ENCODE data around the gene PRCC. TPM values are rescaled to one million over a fixed set of nuclear protein-coding genes. Genes with fewer than 3 reads are reported as not detected.
A peak's percentile ranks its signal among the peaks of the same experiment; 100 is the strongest.

PRCC gene
- total RNA-seq, 1 donor from 2014 or later: 19.3 TPM

DNA sequence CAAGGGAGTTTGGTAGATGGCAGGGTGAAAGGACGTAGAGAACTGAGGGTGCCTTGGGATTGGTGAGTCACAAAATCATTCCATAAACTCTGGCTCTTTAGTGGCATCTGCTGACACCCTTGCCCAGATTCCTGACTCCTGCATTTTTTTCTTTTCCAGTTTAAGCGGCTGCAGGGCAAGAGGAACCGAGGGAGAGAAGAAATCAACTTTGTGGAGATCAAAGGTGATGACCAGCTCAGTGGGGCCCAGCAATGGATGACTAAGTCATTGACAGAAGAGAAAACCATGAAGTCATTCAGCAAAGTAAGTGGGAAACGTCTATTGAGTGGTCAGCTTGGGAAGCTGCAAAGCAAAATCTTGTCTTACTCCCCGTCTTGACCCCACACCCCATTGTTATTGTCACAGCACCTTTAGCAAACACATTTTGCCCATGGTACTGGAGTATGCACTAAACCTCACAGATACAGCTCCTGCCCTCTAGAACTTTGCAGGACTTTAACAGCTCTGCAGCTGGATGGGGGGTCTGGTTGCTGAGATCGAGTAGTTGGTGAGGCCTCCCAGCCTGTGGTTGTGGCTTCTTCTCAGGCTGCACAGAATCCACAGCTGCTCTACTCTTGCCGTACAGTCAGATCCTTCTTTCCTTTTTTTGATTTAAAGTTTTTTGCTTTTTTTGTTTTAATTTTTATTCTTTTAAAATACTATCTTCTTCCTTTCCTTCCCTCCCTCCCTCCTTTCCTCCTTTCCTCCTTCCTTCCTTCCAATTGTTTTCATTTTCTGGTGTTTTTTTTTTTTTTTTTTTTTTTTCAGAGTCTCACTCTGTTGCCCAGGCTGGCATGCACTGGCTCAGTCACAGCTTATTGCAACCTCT lies 27.4 kb downstream of the PRCC start:
- no peak for DNase-seq (ENCODE audit: low spot score)
- ATAC-seq: no peak

DNA sequence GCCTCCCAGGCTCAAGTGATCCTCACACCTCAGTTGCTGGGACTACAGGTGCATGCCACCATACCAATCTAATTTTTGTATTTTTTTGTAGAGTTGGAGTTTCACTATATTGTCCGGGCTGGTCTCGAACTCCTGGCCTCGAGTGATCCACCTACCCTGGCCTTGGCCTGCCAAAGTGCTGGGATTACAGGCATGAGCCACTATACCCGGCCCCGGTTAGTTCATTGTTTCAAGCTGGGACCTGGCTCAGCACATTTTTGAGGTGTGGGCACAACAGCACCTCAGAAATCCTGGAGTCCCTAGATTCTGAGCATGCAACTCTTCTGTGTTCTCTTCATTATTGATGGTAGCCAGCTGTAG lies 28.0 kb downstream of the PRCC start:
- no peak for DNase-seq (ENCODE audit: low spot score)
- no peak for ATAC-seq

- peak; percentile 33 for ATAC-seq
- no peak for DNase-seq (ENCODE audit: low spot score)
Observed at GRCh38 chr1:156795787-156796186, 28.5 kb downstream of the PRCC start.

DNA sequence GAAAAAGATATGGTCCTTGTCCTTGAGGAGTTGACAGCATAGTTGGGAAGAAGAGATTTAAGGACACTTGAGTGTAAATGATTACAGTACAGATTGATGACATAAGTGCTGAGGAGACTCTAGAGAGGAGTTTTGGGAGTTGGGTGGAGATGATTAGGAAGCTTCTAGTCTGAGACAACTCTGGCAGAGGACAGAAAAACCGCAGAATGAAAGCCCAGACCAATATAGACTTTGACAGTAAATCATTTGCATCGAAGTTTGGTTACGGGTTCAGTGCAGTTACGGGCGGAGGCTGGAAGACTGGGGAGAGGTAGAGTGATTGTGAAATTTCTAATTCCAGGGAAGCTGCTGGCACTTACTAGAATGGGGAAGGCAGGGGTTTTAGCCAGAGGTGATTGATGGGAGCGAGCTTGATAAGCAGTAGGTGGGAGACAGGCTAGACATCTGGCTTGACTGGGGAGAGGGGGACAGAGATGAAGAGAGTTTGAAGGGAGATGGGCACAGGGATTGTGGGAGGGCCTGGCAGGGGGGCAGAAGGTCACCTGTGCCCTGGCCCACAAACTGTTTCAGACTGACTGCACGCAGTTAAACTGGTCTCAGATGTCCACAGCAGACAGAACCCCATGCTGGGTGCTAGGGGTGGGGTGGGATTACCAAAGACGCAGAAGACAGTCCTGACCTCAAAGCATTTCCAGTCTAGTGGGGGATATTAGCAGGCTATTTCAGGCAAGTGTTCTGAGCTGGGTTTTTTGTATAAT lies 29.2 kb downstream of the PRCC start:
- DNase-seq (ENCODE audit: low spot score) (no peak), ATAC-seq (peak; percentile 20)

DNA sequence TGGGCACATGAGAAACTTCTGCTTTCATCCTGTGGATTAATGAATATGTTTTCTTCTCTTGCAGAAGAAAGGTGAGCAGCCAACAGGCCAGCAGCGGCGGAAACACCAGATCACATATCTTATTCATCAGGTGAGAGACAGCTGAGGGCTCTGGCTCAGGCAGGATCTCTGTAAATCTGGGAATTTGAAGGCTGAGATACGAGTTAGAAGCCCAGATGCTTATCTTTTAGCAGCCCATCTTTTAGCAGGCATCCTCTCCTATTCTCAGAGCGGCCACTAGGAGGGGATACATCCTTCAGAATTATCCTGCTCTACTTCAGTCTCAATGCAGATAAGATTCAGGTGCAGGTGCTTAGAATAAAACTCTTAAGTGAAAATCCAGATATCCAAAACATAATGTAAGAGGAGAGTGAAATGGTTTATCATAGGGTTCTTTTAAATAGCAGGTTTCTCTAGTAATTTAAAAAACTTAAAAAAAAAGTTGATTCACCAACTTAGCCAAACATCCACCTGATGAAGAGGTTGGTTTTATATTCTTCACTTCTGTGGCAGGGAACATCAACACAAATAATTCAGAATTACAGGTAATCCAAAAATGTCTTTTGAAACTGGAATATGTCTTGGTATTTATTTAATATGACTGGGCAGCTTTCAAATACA lies 30.0 kb downstream of the PRCC start:
- ATAC-seq: peak; percentile 86
- DNase-seq (ENCODE audit: low spot score): no peak

- DNase-seq (ENCODE audit: low spot score) (no peak), ATAC-seq (no peak)
Observed at GRCh38 chr1:156801409-156802121, 34.2 kb downstream of the PRCC start.

- DNase-seq (ENCODE audit: low spot score) (no peak), ATAC-seq (no peak)
Observed at GRCh38 chr1:156802421-156802935, 35.1 kb downstream of the PRCC start.

DNA sequence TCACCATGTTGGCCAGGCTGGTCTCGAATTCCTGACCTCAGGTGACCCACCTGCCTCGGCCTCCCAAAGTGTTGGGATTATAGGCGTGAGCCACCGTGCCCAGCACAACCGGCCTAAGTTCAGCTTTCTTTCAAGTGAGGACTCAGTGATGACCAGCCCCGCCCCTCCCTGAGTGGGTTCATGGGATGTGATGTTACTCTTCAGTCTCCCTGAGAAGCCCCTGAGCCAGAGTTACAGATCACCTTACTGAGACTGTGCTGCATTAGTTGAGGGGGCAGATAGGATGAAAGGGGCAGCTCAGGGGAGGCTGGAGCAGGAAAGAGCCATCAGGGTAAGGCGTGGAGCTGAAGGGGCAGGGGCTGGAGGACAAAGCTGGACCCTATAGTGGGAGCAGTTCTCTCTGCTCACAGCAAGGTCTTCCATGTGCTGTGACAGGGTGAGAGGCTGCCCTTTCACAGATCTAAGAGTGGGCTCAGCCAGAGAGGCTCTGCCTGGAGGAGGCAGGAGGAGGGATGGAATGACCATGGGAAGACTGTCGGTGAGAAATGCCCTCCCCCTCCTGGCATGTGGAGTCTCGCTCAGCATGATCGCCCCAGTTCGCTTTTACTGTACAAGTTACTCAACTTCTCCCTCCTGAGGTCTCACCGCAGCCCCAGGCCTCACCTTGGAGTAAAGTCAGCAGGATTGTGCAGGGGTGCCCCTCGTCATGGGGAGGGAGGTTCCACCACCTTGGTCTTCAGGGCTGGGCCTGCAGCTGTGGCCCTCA lies 35.9 kb downstream of the PRCC start:
- DNase-seq (ENCODE audit: low spot score) (no peak), ATAC-seq (no peak)

DNA sequence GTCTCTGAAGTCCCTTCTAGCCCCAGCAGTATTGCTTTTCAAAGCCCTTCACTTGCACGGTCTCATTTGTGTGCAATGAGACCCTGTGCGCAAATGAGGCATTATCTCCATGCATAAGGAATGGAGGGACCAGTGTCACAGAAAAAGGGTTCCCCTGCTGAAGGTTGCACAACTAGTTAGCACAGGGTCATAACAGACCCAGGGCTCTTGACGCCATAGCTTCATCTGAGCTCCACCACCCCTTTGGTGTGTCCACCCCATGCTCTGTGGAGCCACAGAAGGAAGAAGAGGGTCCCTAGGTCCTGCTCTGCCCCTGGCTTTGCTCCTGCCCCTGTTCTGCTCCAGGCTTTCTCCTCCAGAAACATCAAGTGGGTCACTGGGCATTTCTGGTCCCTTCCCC lies 36.7 kb downstream of the PRCC start:
- no peak for DNase-seq (ENCODE audit: low spot score)
- ATAC-seq: no peak

DNA sequence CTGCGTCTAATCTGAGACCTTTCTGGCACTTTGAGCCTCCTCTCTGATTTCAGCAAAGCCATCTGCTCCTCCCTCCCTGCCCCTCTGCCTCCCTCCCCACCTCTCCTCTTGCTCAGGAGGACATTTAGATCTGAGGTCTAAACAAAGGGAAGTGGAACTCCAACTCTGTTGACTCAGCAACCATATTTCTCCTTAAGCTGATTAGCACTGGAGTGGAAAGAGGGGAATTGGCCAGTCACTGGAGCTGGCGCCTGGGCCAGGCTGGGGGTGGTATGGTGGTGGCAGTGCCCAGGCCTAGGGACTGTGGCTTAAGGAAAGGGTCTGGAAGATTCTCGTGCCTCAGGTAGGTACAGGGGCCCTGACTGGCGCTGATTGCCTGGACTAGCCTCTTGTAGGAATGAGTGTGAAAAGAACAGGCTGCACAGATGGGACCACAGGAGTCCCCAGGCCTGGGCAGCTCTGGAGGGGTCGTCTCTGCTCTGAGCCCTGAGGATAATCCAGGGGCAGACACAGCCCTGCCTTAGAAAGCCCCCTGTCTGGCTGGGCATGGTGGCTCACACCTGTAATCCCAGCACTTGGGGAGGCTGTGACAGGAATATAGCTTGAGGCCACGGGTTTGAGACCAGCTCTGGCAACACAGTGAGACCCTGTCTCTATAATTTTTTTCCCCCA lies 37.4 kb downstream of the PRCC start:
- peak; percentile 47 for ATAC-seq

DNA sequence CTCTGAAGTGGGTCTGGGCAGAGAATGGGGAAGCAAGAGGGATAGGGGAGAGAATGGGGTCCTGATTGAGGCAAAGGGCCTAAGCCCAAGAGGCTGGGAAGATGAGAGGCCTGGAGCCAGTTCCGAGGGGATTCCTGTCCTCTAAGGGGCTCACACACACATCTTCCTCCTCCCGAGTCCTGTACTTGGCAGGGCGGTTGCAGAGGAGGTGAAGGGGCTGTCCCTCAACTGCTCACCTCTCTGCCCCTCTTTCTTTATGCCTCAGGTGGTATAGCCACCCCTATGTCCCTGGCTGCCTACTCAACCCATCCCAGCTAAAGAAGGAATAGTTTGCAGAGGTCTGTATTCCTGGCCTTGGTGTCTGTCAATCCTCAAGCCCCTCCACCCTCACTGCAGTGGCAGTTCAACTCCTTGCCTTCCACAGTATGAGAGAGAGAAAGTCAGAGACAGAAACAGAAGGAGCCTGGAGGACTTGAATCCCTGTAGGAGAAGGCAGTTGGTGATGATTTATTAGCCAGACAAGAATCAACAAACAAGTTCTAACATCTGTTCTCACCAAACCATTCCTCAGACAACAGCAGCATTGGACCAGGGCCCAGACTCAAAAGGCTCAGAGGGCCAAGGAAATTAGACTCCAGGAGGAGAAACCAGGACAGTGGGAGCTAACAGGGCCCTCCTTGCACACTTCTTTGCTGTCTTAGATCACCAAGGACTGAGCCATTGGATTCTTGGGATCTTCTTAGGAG lies 38.6 kb downstream of the PRCC start:
- no peak for DNase-seq (ENCODE audit: low spot score)
- ATAC-seq: no peak

More for the DNA sequence above, 37.4 kb downstream of the PRCC start:
- DNase-seq (ENCODE audit: low spot score): no peak

GRCh38 chr1:156806512-156807440 lies 39.4 kb downstream of the PRCC start:
- no peak for ATAC-seq
- no peak for DNase-seq (ENCODE audit: low spot score)

DNA sequence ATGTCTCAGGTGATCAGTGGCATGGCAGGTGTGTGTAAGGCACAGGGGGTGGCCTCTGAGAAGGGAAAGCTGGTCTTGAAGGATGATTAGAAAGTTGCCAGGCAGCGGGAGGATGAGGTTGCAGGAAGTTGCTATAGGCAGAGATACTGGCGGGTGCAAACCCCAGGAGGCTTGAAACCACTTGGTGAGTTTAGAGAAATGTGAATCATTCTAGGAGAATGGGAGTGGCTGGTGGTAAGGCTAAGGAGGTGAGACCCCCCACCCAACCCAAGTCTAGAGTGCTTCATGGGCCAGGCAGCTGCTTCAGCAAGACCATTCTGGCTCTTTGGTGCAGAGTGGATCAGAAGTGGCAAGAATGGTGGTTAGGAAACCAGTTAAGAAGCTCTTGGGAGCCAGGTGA lies 40.3 kb downstream of the PRCC start:
- no peak for DNase-seq (ENCODE audit: low spot score)
- ATAC-seq: no peak

DNA sequence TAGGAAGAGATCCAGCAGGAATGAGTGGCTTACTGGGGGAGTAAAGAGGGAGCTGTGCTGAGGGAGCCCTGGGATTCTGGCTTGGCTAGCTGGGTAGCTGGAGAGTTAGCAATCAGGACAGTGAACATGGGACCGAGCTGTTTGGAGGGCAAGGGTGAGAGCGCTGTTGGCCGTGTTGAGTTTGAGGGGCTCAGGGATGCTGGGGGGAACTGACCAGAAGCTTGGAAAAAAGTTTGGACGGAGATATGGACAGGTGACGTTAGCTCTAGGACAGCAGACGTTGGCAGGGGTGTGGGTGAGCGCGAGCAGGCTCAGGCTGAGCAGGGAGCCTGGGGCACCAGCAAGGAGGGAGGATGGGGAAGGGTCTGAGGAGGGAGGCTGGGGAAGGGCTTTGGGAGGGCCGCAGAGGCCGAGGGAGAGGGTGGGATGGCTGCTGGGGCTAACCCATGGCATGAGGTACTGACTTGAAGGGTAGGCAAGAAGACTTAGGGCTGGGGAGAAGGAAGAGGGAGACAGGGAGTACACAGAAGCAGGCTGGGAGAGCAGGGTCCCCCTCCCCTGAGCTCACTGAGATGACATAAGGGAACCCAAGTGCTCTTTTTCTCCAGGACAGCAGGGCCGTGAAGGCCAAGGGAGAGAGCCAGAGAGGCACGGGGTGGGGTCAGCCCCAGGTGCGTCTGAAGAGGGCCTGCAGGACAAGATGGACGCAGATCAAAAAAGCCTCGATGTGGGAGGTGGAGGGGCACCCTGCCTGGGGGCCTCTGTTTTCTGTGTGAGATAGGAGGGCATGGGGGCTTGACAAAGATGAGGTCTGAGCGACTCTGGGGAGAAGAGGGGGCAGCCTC lies 41.1 kb downstream of the PRCC start:
- no peak for ATAC-seq
- no peak for DNase-seq (ENCODE audit: low spot score)

DNA sequence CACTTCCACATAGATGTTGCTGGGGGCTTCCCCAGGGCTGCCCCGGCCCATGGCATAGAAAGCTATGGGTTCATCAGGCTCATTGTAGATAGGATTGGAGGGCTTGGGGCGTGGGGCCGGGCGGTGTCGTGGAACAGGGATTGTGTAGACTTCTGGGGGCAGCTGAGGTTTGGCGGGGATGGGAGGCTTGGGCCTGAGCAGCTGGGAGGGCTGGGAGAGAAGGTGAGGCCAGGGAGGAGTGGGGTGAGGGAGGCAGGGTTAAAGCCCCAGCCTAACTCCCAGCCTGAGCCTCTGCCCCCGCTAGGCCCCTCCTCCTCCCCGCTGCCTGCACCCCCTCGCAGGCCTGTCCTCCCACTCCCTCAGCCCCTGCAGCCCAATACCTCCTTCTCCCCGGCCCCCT lies 41.9 kb downstream of the PRCC start:
- ATAC-seq (no peak), DNase-seq (ENCODE audit: low spot score) (no peak)

DNA sequence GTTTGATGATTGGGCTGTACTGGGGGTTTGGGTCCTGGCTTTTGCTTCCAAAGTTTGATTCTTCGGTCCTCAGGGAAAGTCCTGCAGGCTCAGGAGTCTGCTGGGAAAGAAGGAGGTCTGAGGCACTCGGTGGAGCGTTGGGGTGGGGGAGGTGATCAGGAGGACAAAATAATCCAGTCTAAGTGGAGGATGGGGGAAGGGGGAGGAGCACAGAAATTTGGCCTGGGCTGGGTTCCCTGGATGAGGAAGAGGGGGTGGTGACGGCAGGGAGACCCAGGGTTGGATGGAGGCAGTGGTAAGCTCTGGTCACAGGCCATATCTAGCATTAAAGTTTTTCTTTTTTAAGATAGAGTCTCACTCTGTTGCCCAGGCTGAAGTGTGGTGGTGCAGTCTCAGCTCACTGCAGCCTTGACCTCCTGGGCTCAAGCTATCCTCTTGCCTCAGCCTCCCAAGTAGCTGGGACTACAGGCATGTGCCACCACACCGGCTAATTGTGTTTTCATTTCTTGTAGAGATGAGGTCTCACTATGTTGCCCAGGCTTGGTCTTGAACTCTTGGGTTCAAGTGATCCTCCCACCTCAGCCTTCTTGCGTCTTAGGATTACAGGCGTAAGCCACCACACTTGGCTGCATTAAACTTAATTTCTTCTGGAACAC lies 42.5 kb downstream of the PRCC start:
- DNase-seq (ENCODE audit: low spot score): no peak

More for the DNA sequence above, 42.5 kb downstream of the PRCC start:
- no peak for ATAC-seq
